ENCODE results near the gene SLC12A8. TPM values are rescaled to one million over a fixed set of nuclear protein-coding genes. Genes with fewer than 3 reads are reported as not detected.

The SLC12A8 gene
- total and polyA plus RNA-seq, 2 donors (not counting 1 experiment from before 2014, with no cell fraction given) = 0.57 to 1.1 TPM

DNA sequence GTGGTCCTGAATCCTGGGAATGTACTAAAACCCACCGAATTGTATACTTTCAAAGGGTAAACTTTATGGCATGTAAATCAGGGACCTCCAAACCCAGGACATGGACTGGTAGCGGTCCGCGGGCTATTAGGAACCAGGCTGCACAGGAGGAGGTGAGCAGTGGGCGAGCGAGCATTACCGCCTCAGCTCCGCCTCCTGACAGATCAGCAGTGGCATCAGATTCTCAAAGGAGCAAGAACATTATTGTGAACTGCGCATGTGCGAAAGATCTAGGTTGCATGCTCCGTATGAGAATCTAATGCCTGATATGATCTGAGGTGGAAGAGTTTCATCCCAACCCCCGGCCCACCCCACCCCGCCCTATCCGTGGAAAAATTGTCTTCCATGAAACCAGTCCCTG is 178.9 kb downstream of the SLC12A8 start:
- Histone ChIP-seq H3K4me2 (replicated peaks; ENCODE audit: low read depth, low read length, poor library complexity, severe bottlenecking) (no peak overlapping the region), H3K4me3 (ENCODE audit: control extremely low read depth in 1 of 5, extremely low read depth in 1 of 5, insufficient read depth in 1 of 5, low read depth in 2 of 5, low read length in 4 of 5) (no peak overlapping the region), H4K20me1 (ENCODE audit: control insufficient read depth, insufficient read depth, low read length, poor library complexity, severe bottlenecking) (peaks cover 5% of the 10 kb centered on the region), H2AFZ (ENCODE audit: insufficient read depth, low read depth, low read length, poor library complexity, severe bottlenecking) (no peak overlapping the region), H3K4me1 (ENCODE audit: control insufficient read depth in 2 of 2, insufficient read depth in 2 of 2, low read length in 2 of 2) (peaks cover 4 to 6% of the 10 kb centered on the region in 2 donors), H3K36me3 (replicated peaks in 1 of 2; ENCODE audit: control extremely low read depth in 1 of 2, control insufficient read depth in 1 of 2, extremely low read depth in 1 of 2, insufficient read depth in 2 of 2, low read length in 1 of 2) (peaks cover 0 to 8% of the 10 kb centered on the region in 2 experiments), H3K27ac (ENCODE audit: low read length in 2 of 2) (no peak overlapping the region), H3K9me3 (ENCODE audit: control extremely low read depth in 1 of 3, control insufficient read depth in 2 of 3, insufficient read depth in 1 of 3, low read length in 2 of 3) (peaks cover 0 to 13% (median 5%) of the 10 kb centered on the region in 3 donors), H3K27me3 (replicated peaks in 1 of 4; ENCODE audit: control extremely low read depth in 1 of 4, control insufficient read depth in 3 of 4, insufficient read depth in 4 of 4, low read length in 3 of 4) (no peaks in the 10 kb centered on the region), H3K79me2 (ENCODE audit: control insufficient read depth, insufficient read depth, low read length) (peaks cover 7% of the 10 kb centered on the region), H3K9ac (ENCODE audit: low read length) (no peak overlapping the region)
- H3K4me3 Mint-ChIP-seq = no peak overlapping the region
- WGBS (ENCODE audit: insufficient coverage) = 96% methylated on average over 8 of the region's 14 CpGs
- intact Hi-C loops (cut with micrococcal nuclease) = no loop called here
- peaks cover 13% of the 10 kb centered on the region for H3K4me1 Mint-ChIP-seq
- H3K27ac Mint-ChIP-seq = no peak overlapping the region
- ChIA-PET POLR2A (no interaction called here), CTCF (interaction anchor here (1.5 kb wide), 1 partner anchor 10 kb away, joined by 3 read pairs; no protein-coding TSS in a partner anchor)
- DNase-seq = no peak
- peaks cover 4% of the 10 kb centered on the region for H3K9me3 Mint-ChIP-seq (ENCODE audit: insufficient read depth)
- TF ChIP-seq, protein P1, sequence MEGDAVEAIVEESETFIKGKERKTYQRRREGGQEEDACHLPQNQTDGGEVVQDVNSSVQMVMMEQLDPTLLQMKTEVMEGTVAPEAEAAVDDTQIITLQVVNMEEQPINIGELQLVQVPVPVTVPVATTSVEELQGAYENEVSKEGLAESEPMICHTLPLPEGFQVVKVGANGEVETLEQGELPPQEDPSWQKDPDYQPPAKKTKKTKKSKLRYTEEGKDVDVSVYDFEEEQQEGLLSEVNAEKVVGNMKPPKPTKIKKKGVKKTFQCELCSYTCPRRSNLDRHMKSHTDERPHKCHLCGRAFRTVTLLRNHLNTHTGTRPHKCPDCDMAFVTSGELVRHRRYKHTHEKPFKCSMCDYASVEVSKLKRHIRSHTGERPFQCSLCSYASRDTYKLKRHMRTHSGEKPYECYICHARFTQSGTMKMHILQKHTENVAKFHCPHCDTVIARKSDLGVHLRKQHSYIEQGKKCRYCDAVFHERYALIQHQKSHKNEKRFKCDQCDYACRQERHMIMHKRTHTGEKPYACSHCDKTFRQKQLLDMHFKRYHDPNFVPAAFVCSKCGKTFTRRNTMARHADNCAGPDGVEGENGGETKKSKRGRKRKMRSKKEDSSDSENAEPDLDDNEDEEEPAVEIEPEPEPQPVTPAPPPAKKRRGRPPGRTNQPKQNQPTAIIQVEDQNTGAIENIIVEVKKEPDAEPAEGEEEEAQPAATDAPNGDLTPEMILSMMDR (IDR thresholded peaks at IDR 0.05) = no peak
- TF ChIP-seq EZH2 (IDR thresholded peaks at IDR 0.05; ENCODE audit: borderline replicate concordance, insufficient read depth, low read depth, low read length, poor library complexity, severe bottlenecking) = no peak
- H3K27me3 Mint-ChIP-seq = no peaks in the 10 kb centered on the region
- ATAC-seq (ENCODE audit: low read depth) = no peak

DNA sequence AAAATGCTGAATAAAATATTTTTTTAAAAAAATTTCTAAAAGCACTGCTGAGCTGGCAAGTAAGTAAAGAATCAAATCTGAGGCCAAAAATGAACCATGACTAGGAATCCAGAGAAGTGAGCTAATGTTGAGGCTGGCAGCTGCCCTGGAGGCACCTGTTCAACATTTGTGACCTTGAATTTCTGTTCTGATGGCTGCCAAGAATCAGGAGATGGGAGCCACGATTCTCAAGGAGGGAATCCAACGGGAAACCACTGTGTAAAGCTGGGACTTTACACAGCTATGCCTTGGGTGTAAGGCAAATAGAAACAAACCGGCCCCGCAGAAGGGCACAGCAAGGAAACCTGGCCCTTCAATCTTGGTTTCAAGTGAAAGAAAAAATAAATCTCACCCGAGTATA is 179.4 kb downstream of the SLC12A8 start:
- Histone ChIP-seq H3K9me3 (ENCODE audit: control extremely low read depth in 1 of 3, control insufficient read depth in 2 of 3, insufficient read depth in 1 of 3, low read length in 2 of 3) (peaks cover 0 to 13% (median 5%) of the 10 kb centered on the region in 3 donors), H3K4me3 (ENCODE audit: control extremely low read depth in 1 of 5, extremely low read depth in 1 of 5, insufficient read depth in 1 of 5, low read depth in 2 of 5, low read length in 4 of 5) (no peak overlapping the region), H2AFZ (ENCODE audit: insufficient read depth, low read depth, low read length, poor library complexity, severe bottlenecking) (no peak overlapping the region), H3K9ac (ENCODE audit: low read length) (no peak overlapping the region), H3K27me3 (replicated peaks in 1 of 4; ENCODE audit: control extremely low read depth in 1 of 4, control insufficient read depth in 3 of 4, insufficient read depth in 4 of 4, low read length in 3 of 4) (no peaks in the 10 kb centered on the region), H3K27ac (ENCODE audit: low read length in 2 of 2) (no peak overlapping the region), H4K20me1 (ENCODE audit: control insufficient read depth, insufficient read depth, low read length, poor library complexity, severe bottlenecking) (peaks cover 5% of the 10 kb centered on the region), H3K36me3 (replicated peaks in 1 of 2; ENCODE audit: control extremely low read depth in 1 of 2, control insufficient read depth in 1 of 2, extremely low read depth in 1 of 2, insufficient read depth in 2 of 2, low read length in 1 of 2) (peaks cover 0 to 10% of the 10 kb centered on the region in 2 experiments), H3K79me2 (ENCODE audit: control insufficient read depth, insufficient read depth, low read length) (peaks cover 7% of the 10 kb centered on the region), H3K4me2 (replicated peaks; ENCODE audit: low read depth, low read length, poor library complexity, severe bottlenecking) (no peak overlapping the region), H3K4me1 (ENCODE audit: control insufficient read depth in 2 of 2, insufficient read depth in 2 of 2, low read length in 2 of 2) (peaks cover 4 to 6% of the 10 kb centered on the region in 2 donors)
- H3K27ac Mint-ChIP-seq = no peak overlapping the region
- ChIA-PET POLR2A (no interaction called here), CTCF (interaction anchor here (1.5 to 1.6 kb wide), 2 partner anchors 9 to 11 kb away, joined by 3 read pairs; no protein-coding TSS in a partner anchor)
- intact Hi-C loops (cut with micrococcal nuclease) = no loop called here
- WGBS (ENCODE audit: insufficient coverage) = 100% methylated on average over 2 of the region's 5 CpGs
- H3K4me1 Mint-ChIP-seq = peaks cover 13% of the 10 kb centered on the region
- H3K4me3 Mint-ChIP-seq = no peak overlapping the region
- TF ChIP-seq, protein P1 (IDR thresholded peaks at IDR 0.05) = no peak
- no peak for TF ChIP-seq EZH2 (IDR thresholded peaks at IDR 0.05; ENCODE audit: borderline replicate concordance, insufficient read depth, low read depth, low read length, poor library complexity, severe bottlenecking)
- H3K27me3 Mint-ChIP-seq = no peaks in the 10 kb centered on the region
- H3K9me3 Mint-ChIP-seq (ENCODE audit: insufficient read depth) = peaks cover 4% of the 10 kb centered on the region
- DNase-seq (no peak), ATAC-seq (ENCODE audit: low read depth) (no peak)

All from B cell (primary cell).